GM21576 (cell line): ENCODE data around the gene SNAPC1.
A peak's percentile ranks its signal among the peaks of the same experiment; 100 is the strongest.
"Not testable (repeated sequence)": the region's sequence is repeated elsewhere in the genome, so short reads cannot be mapped to it uniquely, and the experiment has no call there.

Source experiments
- ATAC-seq: cut with Tn5 transposase; IDR thresholded peaks from one replicate; pipeline ENCODE4 v1.9.1; 2021; ENCODE audit warnings: mild to moderate bottlenecking, moderate library complexity; ENCODE audit not compliant: unreplicated experiment

SNAPC1 gene

DNA sequence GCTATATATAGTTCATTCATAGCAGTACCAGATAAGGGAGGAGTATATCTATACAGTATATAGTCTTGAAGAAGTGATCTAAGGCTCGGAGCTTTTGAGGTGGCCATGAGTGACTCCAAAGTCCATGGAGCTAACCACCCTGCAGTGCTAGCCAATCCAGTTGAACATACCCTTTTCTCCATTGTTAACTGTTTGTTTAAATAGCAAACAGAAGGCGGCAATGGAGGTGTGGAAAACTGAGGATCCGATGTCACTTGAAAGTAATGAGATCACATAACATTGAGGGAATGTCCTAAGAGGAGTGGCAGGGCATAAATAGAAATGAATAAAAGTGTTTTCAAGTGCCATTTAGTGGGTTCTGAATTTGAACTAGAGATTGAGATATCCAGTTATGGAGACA lies 12.4 kb upstream of the SNAPC1 start:
- no peak for ATAC-seq

DNA sequence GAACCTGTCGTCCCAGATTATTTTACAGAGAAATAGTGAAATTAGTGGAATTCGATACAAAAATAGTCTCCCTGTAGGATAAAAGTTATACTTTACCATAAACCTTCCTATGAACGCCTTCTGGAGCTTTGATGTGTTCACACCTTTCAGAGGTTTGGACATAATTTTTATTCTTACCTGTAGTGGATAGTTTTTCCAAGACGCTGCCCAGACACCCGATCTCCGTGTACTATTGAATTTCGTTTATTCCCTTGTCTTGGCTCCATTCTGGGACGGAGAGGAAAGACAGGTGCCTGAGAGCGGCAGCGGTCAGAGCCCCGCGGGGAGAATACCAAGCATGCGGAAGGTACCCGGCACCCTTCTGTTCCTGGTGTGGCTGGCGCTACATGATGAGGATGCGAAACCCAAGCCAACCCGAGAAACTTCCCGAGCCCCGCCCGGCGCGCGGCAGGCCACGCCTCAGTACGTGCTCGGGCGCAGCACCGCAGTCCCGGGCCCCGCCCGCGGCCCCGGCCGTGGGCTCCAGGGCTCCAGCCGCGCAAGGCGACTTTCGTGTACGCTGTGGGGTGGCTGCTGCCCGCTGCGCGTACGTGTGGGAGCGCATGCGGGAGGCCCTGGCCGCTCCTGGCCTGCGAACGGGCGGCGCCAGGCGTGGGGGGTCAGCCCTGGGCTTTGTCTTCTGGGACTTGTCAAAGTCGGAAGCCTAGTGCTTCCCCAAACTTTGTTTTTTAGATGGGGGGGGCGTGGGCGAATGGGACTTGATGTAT lies 11.3 kb upstream of the SNAPC1 start:
- peak; percentile 87 for ATAC-seq

DNA sequence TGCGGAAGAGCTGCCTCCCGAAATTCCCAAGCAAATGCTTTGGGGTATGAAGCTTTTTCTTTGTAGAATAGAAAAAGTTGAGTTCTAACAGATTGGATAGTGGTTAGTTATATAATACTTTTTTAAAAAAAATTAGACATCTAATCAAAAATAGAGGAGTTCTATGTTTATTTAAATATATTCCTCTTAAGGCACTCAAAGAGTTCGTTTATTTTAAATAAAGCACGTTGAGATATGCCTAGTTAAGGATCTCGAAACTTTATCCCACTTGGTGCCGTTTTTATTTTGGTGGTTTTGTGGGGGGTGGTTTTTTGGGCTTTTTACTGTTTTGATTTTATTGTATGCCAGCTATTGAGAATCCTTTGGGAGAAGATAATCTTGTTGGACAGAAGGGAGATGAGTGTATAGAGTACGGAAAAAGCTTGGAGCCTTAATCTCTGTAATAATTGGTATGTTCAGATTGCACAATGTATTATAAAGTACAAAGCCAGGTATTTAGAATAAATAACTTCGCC lies 10.7 kb upstream of the SNAPC1 start:
- ATAC-seq = no peak

DNA sequence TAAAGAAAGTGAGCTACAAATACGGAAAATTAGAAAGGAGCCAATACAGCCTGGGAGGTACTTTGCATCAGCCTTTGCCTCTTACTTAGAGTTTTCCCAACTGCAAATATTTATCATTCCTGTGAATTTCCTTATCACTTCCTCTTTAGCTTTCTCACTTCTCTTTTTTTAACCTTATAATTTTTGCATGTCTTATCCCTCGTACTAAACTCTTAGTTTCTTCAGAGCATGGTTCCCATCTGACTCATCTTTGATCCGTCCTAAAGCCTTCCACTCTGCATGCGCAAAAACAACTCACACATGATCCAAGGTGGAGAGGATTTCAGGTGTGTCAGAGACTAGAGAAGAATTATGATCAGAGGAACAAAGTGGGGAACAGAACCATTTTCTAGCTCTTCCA lies 9.6 kb upstream of the SNAPC1 start:
- ATAC-seq = peak; percentile 50

DNA sequence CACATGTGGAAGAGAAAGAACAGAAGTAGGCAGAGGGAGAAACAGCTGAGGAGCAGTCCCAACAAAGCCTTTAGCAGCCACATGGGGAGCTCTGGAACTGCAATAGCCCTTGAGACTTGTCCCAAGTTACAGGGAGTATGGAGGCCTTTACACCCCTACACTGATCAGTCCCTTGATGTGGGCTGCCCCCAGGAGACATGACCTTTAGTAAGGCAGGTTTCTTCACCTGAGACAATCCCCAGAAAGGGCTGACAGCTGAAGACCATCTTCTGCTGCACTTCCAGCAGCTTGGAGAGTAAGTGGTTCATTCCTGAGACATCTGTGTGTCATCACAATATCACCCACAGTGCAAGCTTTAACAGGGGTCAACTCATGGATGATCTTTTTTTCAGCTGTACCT lies 8.6 kb upstream of the SNAPC1 start:
- ATAC-seq = no peak

DNA sequence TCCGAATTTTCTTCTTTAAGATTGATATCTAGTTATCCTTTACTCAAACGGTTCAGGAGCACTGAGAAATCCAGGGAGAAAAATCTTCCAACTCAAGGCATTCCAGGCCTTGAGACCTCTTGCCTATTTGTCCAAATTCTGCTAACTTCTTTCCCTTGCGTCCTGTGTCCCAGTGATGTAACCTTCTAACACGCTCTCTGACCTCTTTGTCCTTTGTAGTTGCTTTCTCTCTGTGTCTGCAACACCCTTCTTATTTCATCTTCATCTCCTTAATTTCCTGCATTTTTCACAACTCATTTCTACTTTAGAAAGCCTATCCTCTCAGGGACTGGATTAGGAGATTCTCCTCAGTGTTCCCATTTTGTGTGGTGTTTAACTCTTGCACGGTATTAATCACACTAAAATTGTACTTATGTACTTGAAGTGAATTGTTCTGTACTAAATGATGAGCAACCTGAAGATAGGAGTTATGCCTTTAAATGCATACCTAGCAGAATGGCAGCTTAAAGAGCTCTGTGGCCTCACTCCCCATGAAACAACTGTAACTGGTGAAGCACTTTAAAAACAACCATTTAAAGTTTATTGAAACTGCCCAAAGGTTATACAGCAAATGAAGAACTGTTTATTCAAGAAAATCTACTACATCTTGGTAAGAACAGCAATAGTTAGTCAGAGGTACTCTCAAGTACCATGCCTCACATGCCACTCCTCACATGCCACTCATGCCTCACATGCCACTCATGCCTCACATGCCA lies 7.4 kb upstream of the SNAPC1 start:
- ATAC-seq = no peak

DNA sequence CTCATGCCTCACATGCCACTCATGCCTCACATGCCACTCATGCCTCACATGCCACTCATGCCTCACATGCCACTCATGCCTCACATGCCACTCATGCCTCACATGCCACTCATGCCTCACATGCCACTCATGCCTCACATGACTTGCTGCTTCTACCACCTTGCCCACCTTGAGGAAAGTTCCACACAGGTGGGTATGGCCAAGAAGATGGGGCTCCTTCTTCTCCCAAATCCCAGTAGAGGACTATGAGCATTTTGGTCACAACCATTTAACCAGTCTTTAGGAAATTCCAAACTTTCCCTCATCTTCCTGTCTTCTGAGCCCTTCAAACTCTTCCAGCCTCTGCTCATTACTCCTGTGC lies 6.9 kb upstream of the SNAPC1 start:
- not testable (repeated sequence) for ATAC-seq

DNA sequence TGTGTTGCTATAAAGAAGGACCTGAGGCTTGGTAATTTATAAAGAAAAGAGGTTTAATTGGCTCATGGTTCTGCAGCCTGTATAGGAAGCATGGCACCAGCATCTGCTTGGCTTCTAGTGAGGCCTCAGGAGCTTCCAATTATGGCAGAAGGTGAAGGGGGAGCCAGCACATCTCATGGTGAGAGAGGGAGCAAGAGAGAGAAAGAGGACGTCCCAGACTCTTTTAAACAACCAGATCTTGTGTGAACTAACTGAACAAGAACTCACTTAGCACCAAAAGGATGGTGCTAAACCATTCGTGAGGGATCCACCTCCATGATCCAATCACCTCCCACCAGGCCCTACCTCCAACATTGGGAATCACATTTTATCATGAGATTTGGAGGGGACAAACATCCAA lies 6.1 kb upstream of the SNAPC1 start:
- ATAC-seq = no peak

DNA sequence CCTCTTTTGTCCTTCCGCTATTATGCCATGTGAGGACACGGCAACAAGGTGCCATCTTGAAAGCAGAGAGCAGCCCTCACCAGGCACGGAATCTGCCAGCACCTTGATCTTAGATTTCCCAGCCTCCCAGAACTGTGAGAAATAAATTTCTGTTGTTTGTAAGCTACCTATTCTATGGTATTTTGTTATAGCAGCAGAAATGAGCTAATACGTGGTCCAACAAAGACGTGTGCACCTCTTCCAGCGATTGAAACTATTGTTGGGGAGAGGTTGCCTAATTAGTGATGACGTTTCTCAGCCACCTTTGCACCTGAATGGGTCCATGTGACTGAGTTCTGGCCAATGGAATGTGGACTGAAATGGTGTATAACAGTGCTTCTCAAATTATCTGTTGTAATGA lies 2.3 kb upstream of the SNAPC1 start:
- ATAC-seq = no peak

DNA sequence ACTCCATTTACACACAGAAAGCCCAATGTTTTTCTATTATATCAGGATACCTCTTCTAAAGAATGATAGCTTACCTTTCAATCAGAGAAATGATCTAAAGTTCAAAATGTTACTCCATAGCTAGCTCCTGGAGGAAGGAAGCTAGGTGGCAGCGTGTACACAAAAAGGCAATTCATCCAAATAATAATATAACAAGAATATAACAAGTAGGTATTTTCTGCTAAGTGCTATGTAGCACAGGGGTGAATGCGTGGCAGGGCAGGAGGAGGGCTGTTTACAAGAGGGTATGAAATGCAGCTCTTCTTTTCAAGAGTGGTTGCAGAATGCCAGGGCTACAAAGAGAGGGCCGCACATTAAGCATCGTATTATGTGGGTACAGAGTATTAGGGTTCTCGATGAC lies 663 bp upstream of the SNAPC1 start:
- ATAC-seq = no peak

DNA sequence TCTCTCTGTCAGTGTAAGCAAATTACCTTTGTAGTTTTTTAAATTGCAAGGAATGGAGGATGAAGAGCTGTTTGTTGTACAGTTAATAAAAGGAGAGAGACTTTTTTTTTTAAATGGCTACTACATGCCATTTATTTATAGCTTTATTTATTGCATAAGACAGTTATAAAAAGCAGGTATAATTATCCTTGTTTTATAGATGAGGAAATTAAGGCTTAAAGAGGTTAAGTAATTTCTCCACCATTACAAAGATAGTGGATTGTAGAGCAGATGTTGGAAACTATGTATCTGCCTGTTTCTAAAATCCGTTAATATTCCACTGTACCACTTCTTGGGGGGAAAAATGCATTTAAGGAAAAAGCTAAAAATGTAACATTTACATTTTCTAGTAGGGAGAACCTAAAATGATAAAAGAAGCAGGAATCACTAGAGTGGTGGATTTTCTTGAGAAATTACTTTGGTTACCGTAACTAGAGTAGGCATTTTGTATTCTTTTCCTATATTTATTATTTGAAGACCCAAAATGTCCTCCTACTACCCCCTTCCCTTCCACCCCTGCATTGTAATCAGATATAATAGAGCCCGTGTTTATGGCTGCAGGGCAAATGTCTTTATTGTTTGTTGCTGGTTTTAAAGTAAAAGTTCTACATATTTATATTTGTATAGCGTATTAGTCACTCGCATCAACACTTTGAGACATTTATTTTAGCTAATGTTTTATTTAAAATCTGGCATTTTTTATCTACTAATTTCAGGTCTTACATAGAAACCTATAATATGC lies 2.3 kb downstream of the SNAPC1 start:
- ATAC-seq = no peak

DNA sequence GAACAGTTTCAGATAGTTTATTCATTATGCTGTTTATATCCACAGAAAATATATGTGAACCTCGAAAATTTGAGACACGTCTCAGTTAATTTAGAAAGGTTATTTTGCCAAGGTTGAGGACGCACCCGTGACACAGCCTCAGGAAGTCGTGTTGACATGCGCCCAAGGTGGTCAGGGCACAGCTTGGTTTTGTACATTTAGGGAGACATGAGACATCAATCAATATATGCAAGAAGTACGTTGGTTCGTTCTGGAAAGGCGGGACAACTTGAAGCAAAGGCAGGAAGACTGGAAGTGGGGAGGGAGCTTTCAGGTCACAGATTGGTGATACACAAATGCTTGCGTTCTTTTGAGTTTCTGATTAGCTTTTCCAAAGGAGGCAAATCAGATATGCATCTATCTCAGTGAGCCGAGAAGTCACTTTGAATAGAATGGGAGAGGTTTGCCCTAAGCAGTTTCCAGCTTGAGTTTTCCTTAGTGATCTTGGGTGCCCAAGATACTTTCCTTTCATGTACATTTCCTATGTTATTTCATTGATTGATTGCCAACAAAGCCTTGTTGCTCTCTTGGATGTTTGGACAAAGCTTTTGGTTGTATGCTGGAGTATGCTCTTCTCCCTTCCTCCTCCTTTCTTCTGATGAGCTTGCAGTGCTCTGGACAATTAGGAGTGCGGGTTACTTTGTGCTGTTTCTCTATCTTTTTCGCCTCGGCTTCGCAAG lies 3.2 kb downstream of the SNAPC1 start:
- ATAC-seq = no peak

DNA sequence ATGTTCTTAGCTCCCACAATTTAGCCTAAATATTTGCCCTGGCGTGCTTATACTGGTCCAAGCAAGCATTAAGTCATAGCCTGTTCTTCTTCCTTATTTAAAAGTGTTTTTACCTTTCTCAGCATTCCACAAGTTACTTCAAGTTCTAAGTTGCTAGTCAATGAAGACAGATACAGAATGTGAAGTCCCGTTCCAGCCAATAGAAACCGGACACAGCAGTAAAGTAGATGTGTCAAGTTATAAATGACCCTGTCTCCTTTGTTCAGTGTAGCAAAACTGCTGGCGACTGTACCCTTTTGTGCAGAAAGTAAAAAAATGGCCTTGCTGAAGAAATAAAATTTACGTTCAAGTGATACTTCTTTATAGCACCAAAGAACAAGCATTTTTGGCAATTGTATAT lies 3.9 kb downstream of the SNAPC1 start:
- no peak for ATAC-seq

DNA sequence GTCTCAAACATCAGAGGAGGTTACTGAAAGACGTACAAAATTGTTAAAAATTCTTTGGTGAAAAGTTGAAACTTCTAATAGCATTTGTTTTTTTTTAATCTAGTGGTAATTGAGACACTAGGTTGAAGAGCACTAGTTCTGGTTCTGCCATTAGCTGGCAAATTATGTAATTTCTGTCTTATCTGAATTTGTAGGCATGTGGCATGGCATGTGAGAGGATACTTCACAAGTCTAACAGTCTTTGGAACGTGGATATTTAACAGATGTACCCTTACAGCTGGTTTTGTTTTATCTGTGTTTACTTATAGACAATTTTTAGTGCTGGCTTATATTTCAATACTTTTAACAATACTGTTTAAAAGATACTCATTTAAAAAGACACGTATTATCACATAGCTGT lies 6.0 kb downstream of the SNAPC1 start:
- no peak for ATAC-seq

DNA sequence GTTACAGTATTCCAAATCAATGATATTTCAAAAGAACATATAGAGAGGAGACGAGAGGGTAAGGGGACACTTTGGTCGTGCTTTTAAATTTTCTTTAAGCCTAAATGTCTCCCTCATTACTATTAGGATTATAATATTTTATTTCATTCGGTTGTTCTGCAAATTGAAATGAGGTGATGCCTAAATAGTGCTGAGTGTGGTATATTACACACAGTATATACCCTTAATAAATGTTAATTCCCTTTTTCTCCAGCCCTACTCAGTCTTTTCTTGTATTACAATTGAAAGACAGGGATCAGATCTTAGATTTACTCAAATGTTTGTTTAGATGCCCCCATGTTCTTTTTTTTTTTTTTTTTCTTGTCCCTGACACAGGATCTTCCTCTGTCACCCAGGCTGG lies 7.7 kb downstream of the SNAPC1 start:
- no peak for ATAC-seq

DNA sequence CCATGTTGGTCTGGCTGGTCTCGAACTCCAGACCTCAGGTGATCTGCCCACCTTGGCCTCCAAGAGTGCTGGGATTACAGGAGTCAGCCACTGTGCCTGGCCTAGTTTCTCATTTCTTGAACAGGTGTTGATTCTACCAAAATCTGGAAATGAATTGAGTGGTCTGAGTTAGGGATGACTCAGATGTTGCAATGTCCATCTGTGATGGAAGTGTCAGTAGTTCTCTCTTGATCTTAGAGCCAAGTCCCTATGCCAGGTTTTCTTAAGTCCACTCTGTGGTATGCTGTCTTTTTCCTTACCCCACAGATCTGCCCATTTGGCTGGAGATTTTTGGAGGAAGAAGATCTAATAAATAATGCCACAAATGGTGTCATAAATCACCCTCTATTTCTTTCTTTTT lies 12.6 kb downstream of the SNAPC1 start:
- ATAC-seq = no peak

DNA sequence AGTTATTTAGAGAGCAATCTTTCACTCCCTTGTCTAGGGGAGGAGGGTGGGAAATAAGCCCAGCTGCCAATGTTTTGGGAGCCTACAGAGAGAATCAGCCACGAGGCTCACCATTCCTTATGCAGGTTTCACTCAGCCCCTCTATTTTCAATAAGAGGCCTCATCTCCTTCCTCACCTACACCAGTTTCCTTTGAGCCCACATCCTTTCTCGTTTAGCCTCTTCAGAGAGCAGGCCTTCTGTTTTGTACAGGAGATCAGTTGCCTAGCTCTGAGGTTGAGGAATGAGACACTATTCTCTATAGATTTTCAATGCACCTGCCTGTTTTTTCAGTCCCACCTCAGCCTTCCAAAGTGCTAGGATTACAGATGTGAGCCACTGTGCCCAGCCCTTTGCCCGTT lies 17.9 kb downstream of the SNAPC1 start:
- ATAC-seq = no peak

DNA sequence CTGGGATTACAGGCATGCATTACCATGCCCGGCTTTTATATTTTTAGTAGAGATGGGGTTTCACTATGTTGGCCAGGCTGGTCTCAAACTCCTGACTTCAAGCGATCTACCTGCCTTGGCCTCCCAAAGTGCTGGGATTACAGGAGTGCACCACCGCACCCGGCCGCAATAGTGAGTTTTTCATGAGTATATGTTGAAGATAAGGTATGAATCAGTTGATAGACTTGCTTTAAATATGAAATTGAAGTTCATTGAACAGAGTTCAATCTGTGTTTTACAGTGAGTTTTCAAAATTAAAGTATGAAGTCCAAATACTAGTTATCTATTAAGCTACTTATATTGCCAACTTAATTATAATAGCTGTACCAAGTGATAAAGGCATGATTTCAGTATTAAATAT lies 35.1 kb downstream of the SNAPC1 start:
- no peak for ATAC-seq

DNA sequence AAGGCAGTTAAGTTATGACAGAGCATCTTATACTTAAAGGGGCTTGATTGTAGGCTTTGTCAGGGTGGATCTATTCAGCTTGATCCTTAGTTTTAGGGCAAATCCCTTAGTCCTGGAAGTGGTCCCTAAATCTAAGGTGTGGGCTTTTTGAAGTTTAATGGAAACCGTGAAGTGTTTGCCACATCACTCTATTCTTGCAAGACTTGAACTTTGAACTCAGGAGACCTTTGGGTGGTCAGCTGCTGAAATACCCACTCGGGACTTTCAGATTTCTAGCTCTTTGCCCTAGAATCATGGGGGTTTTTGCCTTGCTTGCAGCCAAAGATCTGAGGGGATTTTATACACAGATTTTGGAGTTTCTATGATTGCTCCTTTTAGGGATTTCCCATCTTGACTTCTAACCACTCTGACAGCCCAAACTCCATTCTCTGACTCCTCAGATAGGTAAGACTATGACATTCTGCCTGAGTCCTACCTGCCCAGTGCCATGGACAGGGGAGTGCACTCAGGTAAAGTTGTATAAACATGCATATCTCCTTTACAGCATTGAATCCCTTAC lies 39.9 kb downstream of the SNAPC1 start:
- ATAC-seq = no peak

DNA sequence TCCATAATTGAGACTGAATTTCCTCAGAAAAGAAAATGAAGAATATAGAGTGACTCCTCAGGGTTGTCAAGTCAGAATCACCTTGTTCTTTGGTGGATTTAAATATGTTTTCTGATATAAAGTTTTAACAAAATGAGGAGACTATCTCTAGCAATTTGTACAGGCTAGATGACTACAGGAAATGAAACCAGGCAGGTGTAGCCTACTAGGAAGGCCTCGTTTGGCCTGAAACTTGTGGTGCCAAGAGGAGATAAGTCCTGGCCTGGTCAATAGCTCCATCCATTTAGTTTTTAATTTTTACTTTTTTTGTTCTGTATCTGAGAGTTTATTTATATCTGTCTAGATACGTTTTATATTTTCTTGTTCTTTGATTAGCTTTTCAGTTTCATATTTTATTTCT lies 41.5 kb downstream of the SNAPC1 start:
- peak; percentile 67 for ATAC-seq

DNA sequence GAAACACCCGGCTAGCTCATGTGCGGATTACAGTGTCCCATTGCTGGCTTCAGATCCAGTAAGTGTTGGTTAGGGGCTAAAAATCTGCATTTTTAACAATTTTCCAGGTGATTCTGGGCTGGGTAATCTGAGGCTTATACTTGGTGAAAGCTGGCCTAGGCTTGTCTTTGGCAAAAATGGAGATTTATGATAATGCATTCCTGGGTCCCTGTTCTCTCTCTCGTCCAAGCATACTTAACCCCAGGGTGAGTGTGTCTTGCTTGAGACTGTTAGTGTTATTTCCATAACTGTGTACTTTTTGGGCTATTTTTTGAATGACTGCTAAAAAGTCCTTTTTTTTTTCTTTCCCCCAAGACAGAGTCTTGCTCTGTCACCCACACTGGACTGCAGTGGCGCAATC lies 43.2 kb downstream of the SNAPC1 start:
- ATAC-seq = no peak
